ENCODE data around the gene CDK8. TPM values are rescaled to one million over a fixed set of nuclear protein-coding genes. Genes with fewer than 3 reads are reported as not detected.

CDK8 gene
- total RNA-seq, 5 donors from 2014 or later (not counting 1 experiment from before 2014, with no cell fraction given) = 9.2 to 13.5 (median 12.1) TPM

- DNase-seq = no peak
- CTCF ChIA-PET = no interaction called here
- peaks cover 10 to 13% (median 11%) of the 10 kb centered on the region in 3 donors for H3K4me1 Mint-ChIP-seq
These were observed 26.6 kb upstream of the CDK8 start for GRCh38 chr13:26227166-26227971.

GRCh38 chr13:26228096-26228495 is 25.8 kb upstream of the CDK8 start:
- H3K27me3 ChIP-seq (replicated peaks in 1 of 2; ENCODE audit: control insufficient read depth in 2 of 2, extremely low read depth in 1 of 2, insufficient read depth in 2 of 2, low read length in 1 of 2) = no peaks in the 10 kb centered on the region
- ChIA-PET CTCF (no interaction called here), POLR2A (no interaction called here)
- 84% methylated on average over 2 of the region's 2 CpGs for WGBS (ENCODE audit: insufficient coverage)
- no peak overlapping the region for H3K4me3 Mint-ChIP-seq
- peaks cover 0 to 5% of the 10 kb centered on the region in 2 donors for H3K27me3 Mint-ChIP-seq
- H3K27ac Mint-ChIP-seq = no peak overlapping the region
- no peaks in the 10 kb centered on the region for H3K9me3 ChIP-seq
- no peak overlapping the region for H3K27ac ChIP-seq (ENCODE audit: low read length)
- H3K36me3 ChIP-seq (ENCODE audit: control insufficient read depth in 2 of 2, extremely low read depth in 1 of 2, insufficient read depth in 1 of 2, low read length in 1 of 2) = no peaks in the 10 kb centered on the region
- H3K9me3 Mint-ChIP-seq = peaks cover 0 to 4% (median 0%) of the 10 kb centered on the region in 3 donors
- no peaks in the 10 kb centered on the region for H3K36me3 Mint-ChIP-seq
- no peak overlapping the region for H3K4me3 ChIP-seq (ENCODE audit: control insufficient read depth in 1 of 2, extremely low read depth in 1 of 2, low read length in 1 of 2)
- H3K4me1 ChIP-seq (ENCODE audit: control insufficient read depth in 1 of 2, extremely low read depth in 1 of 2, insufficient read depth in 2 of 2, low read length in 2 of 2) = no peaks in the 10 kb centered on the region
- H3K4me1 Mint-ChIP-seq = peaks cover 3 to 6% (median 4%) of the 10 kb centered on the region in 3 donors
- ATAC-seq (replicated peaks in 1 of 4) (no peak), DNase-seq (no peak)

More at GRCh38 chr13:26227166-26227971, 26.6 kb upstream of the CDK8 start:
- Histone ChIP-seq H3K36me3 (ENCODE audit: control insufficient read depth in 2 of 2, extremely low read depth in 1 of 2, insufficient read depth in 1 of 2, low read length in 1 of 2) (no peaks in the 10 kb centered on the region), H3K4me1 (ENCODE audit: control insufficient read depth in 1 of 2, extremely low read depth in 1 of 2, insufficient read depth in 2 of 2, low read length in 2 of 2) (peaks cover 5 to 6% of the 10 kb centered on the region in 2 experiments), H3K9me3 (no peaks in the 10 kb centered on the region), H3K4me3 (ENCODE audit: control insufficient read depth in 1 of 2, extremely low read depth in 1 of 2, low read length in 1 of 2) (no peak overlapping the region), H3K27me3 (replicated peaks in 1 of 2; ENCODE audit: control insufficient read depth in 2 of 2, extremely low read depth in 1 of 2, insufficient read depth in 2 of 2, low read length in 1 of 2) (no peaks in the 10 kb centered on the region), H3K27ac (ENCODE audit: low read length) (no peak overlapping the region)
- no peak overlapping the region for H3K4me3 Mint-ChIP-seq
- H3K9me3 Mint-ChIP-seq = peaks cover 0 to 7% (median 0%) of the 10 kb centered on the region in 3 donors
- WGBS (ENCODE audit: insufficient coverage) = 85% methylated on average over 5 of the region's 6 CpGs
- POLR2A ChIA-PET = interaction anchor here in 1 of 2 donors (0.5 kb wide), 1 partner anchor 27 kb away, joined by 6 read pairs; no protein-coding TSS in a partner anchor
- no peaks in the 10 kb centered on the region for H3K36me3 Mint-ChIP-seq
- H3K27ac Mint-ChIP-seq = no peak overlapping the region
- H3K27me3 Mint-ChIP-seq = peaks cover 0 to 5% of the 10 kb centered on the region in 2 donors
- ATAC-seq (replicated peaks in 1 of 4) = no peak

- ChIA-PET CTCF (no interaction called here), POLR2A (no interaction called here)
- H3K4me3 ChIP-seq (ENCODE audit: control insufficient read depth in 1 of 2, extremely low read depth in 1 of 2, low read length in 1 of 2) = no peak overlapping the region
- H3K27me3 Mint-ChIP-seq = peaks cover 2 to 5% of the 10 kb centered on the region in 2 donors
- H3K4me3 Mint-ChIP-seq = no peak overlapping the region
- H3K9me3 ChIP-seq = no peaks in the 10 kb centered on the region
- H3K4me1 Mint-ChIP-seq = no peaks in the 10 kb centered on the region
- no peaks in the 10 kb centered on the region for H3K4me1 ChIP-seq (ENCODE audit: control insufficient read depth in 1 of 2, extremely low read depth in 1 of 2, insufficient read depth in 2 of 2, low read length in 2 of 2)
- no peak for DNase-seq
- no peak overlapping the region for H3K27ac ChIP-seq (ENCODE audit: low read length)
- H3K9me3 Mint-ChIP-seq = no peaks in the 10 kb centered on the region
- no peak overlapping the region for H3K27ac Mint-ChIP-seq
- WGBS (ENCODE audit: insufficient coverage) = 83% methylated on average over 7 of the region's 13 CpGs
- H3K36me3 ChIP-seq (ENCODE audit: control insufficient read depth in 2 of 2, extremely low read depth in 1 of 2, insufficient read depth in 1 of 2, low read length in 1 of 2) = no peaks in the 10 kb centered on the region
- ATAC-seq (replicated peaks in 1 of 4) = no peak
- no peaks in the 10 kb centered on the region for H3K36me3 Mint-ChIP-seq
- H3K27me3 ChIP-seq (replicated peaks in 1 of 2; ENCODE audit: control insufficient read depth in 2 of 2, extremely low read depth in 1 of 2, insufficient read depth in 2 of 2, low read length in 1 of 2) = no peaks in the 10 kb centered on the region
These were observed 24.8 kb upstream of the CDK8 start for GRCh38 chr13:26229080-26229615.

GRCh38 chr13:26230703-26231102 is 23.2 kb upstream of the CDK8 start:
- Histone ChIP-seq H3K27ac (ENCODE audit: low read length) (no peak overlapping the region), H3K27me3 (replicated peaks in 1 of 2; ENCODE audit: control insufficient read depth in 2 of 2, extremely low read depth in 1 of 2, insufficient read depth in 2 of 2, low read length in 1 of 2) (no peaks in the 10 kb centered on the region), H3K9me3 (no peaks in the 10 kb centered on the region), H3K36me3 (ENCODE audit: control insufficient read depth in 2 of 2, extremely low read depth in 1 of 2, insufficient read depth in 1 of 2, low read length in 1 of 2) (no peaks in the 10 kb centered on the region), H3K4me3 (ENCODE audit: control insufficient read depth in 1 of 2, extremely low read depth in 1 of 2, low read length in 1 of 2) (no peak overlapping the region), H3K4me1 (ENCODE audit: control insufficient read depth in 1 of 2, extremely low read depth in 1 of 2, insufficient read depth in 2 of 2, low read length in 2 of 2) (no peaks in the 10 kb centered on the region)
- Mint-ChIP-seq H3K27me3 (peaks cover 6 to 9% of the 10 kb centered on the region in 2 donors), H3K27ac (no peak overlapping the region), H3K9me3 (no peaks in the 10 kb centered on the region), H3K4me1 (no peaks in the 10 kb centered on the region), H3K36me3 (no peaks in the 10 kb centered on the region), H3K4me3 (no peak overlapping the region)
- DNase-seq (no peak), ATAC-seq (replicated peaks in 1 of 4) (no peak)
- CTCF ChIA-PET = no interaction called here
- 86% methylated on average over 4 of the region's 6 CpGs for WGBS (ENCODE audit: insufficient coverage)
- POLR2A ChIA-PET = no interaction called here

- Histone ChIP-seq H3K4me3 (ENCODE audit: control insufficient read depth in 1 of 2, extremely low read depth in 1 of 2, low read length in 1 of 2) (no peak overlapping the region), H3K4me1 (ENCODE audit: control insufficient read depth in 1 of 2, extremely low read depth in 1 of 2, insufficient read depth in 2 of 2, low read length in 2 of 2) (no peaks in the 10 kb centered on the region), H3K9me3 (no peaks in the 10 kb centered on the region), H3K36me3 (ENCODE audit: control insufficient read depth in 2 of 2, extremely low read depth in 1 of 2, insufficient read depth in 1 of 2, low read length in 1 of 2) (no peaks in the 10 kb centered on the region), H3K27ac (ENCODE audit: low read length) (no peak overlapping the region), H3K27me3 (replicated peaks in 1 of 2; ENCODE audit: control insufficient read depth in 2 of 2, extremely low read depth in 1 of 2, insufficient read depth in 2 of 2, low read length in 1 of 2) (peaks cover 0 to 3% of the 10 kb centered on the region in 2 experiments)
- ChIA-PET POLR2A (no interaction called here), CTCF (no interaction called here)
- ATAC-seq (replicated peaks in 1 of 4) (no peak), DNase-seq (no peak)
- peaks cover 7 to 11% of the 10 kb centered on the region in 2 donors for H3K27me3 Mint-ChIP-seq
- no peak overlapping the region for H3K4me3 Mint-ChIP-seq
- H3K4me1 Mint-ChIP-seq = no peaks in the 10 kb centered on the region
- WGBS (ENCODE audit: insufficient coverage) = no CpG with 5 or more reads among the region's 1 CpG
- no peaks in the 10 kb centered on the region for H3K9me3 Mint-ChIP-seq
- no peaks in the 10 kb centered on the region for H3K36me3 Mint-ChIP-seq
- H3K27ac Mint-ChIP-seq = no peak overlapping the region
These were observed 17.6 kb upstream of the CDK8 start for GRCh38 chr13:26236296-26236695.

- WGBS (ENCODE audit: insufficient coverage) = 91% methylated on average over 5 of the region's 5 CpGs
- Mint-ChIP-seq H3K27me3 (peaks cover 0 to 5% of the 10 kb centered on the region in 2 donors), H3K27ac (no peak overlapping the region), H3K4me3 (no peak overlapping the region), H3K9me3 (peaks cover 0 to 3% (median 0%) of the 10 kb centered on the region in 3 donors), H3K36me3 (no peaks in the 10 kb centered on the region), H3K4me1 (no peaks in the 10 kb centered on the region)
- ChIA-PET POLR2A (no interaction called here), CTCF (interaction anchor here in 1 of 2 donors (0.5 kb wide), 1 partner anchor 1908 kb away, joined by 8 read pairs; no protein-coding TSS in a partner anchor)
- H3K27me3 ChIP-seq (replicated peaks in 1 of 2; ENCODE audit: control insufficient read depth in 2 of 2, extremely low read depth in 1 of 2, insufficient read depth in 2 of 2, low read length in 1 of 2) = peaks cover 0 to 3% of the 10 kb centered on the region in 2 experiments
- ATAC-seq (replicated peaks in 1 of 4) (no peak), DNase-seq (no peak)
- no peaks in the 10 kb centered on the region for H3K9me3 ChIP-seq
- H3K4me3 ChIP-seq (ENCODE audit: control insufficient read depth in 1 of 2, extremely low read depth in 1 of 2, low read length in 1 of 2) = no peak overlapping the region
- no peaks in the 10 kb centered on the region for H3K4me1 ChIP-seq (ENCODE audit: control insufficient read depth in 1 of 2, extremely low read depth in 1 of 2, insufficient read depth in 2 of 2, low read length in 2 of 2)
- H3K36me3 ChIP-seq (ENCODE audit: control insufficient read depth in 2 of 2, extremely low read depth in 1 of 2, insufficient read depth in 1 of 2, low read length in 1 of 2) = no peaks in the 10 kb centered on the region
- H3K27ac ChIP-seq (ENCODE audit: low read length) = no peak overlapping the region
These were observed 7.8 kb upstream of the CDK8 start for GRCh38 chr13:26246154-26246553.

All from T-cell (primary cell).